Caco-2 (cell line): Measurements from ENCODE around the gene NWD2. TPM values are rescaled to one million over a fixed set of nuclear protein-coding genes. Genes with fewer than 3 reads are reported as not detected.

ENCODE experiments used
- BruUV-seq: library from RNA; stranded (reverse); fragments of 400-500 nt; replicated peaks from 2 replicates; lab custom pipeline; 2021; lab: Mats Ljungman, UMichigan
- CTCF ChIA-PET: fragments of 300-600 bp; sonication (Branson Sonifier 250); formaldehyde crosslinking; loops from one replicate; lab custom pipeline; 2022; ENCODE audit warnings: antibody characterized with exemption; lab: Charles Lee
- POLR2A ChIA-PET: fragments of 300-600 bp; sonication (Branson Sonifier 250); formaldehyde crosslinking; loops from one replicate; lab custom pipeline; 2022; ENCODE audit warnings: antibody characterized with exemption; lab: Charles Lee
- DNase-seq, 2 experiments: peaks; one replicate each; pipeline versions ENCODE4 v3.0.0 to v3.0.0-alpha.2; 2020 to 2022
- H3K27me3 ChIP-seq: replicated peaks from 2 replicates; pipeline ENCODE4 v1.6.0; 2011; ENCODE audit warnings: low read length; ENCODE audit not compliant: control insufficient read depth, insufficient read depth
- H3K36me3 ChIP-seq: 2 replicates; pipeline ENCODE4 v1.5.1; 2011; ENCODE audit warnings: low read length; ENCODE audit not compliant: control insufficient read depth, insufficient read depth
- H3K4me1 ChIP-seq: fragments of 250-450 bp; sonication (Bioruptor Pico); 2 replicates; pipeline ENCODE4 v1.5.1; 2020; ENCODE audit warnings: mild to moderate bottlenecking
- H3K4me3 ChIP-seq: 2 replicates; pipeline ENCODE4 v1.5.1; 2011; ENCODE audit warnings: low read depth, mild to moderate bottlenecking, control low read depth, low read length
- H3K9me3 ChIP-seq: fragments of 250-450 bp; sonication (Bioruptor Pico); 2 replicates; pipeline ENCODE4 v1.5.1; 2020; ENCODE audit warnings: mild to moderate bottlenecking, moderate library complexity
- H3K27ac Mint-ChIP-seq: one replicate; pipeline ENCODE4 v1.8.0; 2022; ENCODE audit warnings: mixed read lengths; ENCODE audit not compliant: unreplicated experiment
- H3K27me3 Mint-ChIP-seq: one replicate; pipeline ENCODE4 v1.8.0; 2022; ENCODE audit warnings: mixed read lengths; ENCODE audit not compliant: insufficient read depth, unreplicated experiment
- H3K36me3 Mint-ChIP-seq: one replicate; pipeline ENCODE4 v1.8.0; 2022; ENCODE audit warnings: mild to moderate bottlenecking, mixed read lengths; ENCODE audit not compliant: insufficient read depth, unreplicated experiment
- H3K4me1 Mint-ChIP-seq: one replicate; pipeline ENCODE4 v1.8.0; 2022; ENCODE audit warnings: low read depth, mixed read lengths; ENCODE audit not compliant: unreplicated experiment
- H3K4me3 Mint-ChIP-seq: one replicate; pipeline ENCODE4 v1.8.0; 2022; ENCODE audit warnings: mild to moderate bottlenecking, moderate library complexity, mixed read lengths; ENCODE audit not compliant: unreplicated experiment
- H3K9me3 Mint-ChIP-seq: one replicate; pipeline ENCODE4 v1.8.0; 2022; ENCODE audit warnings: mixed read lengths; ENCODE audit not compliant: unreplicated experiment
- CTCF ChIP-seq, 2 experiments: fragments of 200-600 bp in 1 of 2; IDR thresholded peaks; 1 replicate in 1 of 2; 2 replicates in 1 of 2; pipeline versions ENCODE4 v1.5.1 to v1.8.0; 2011 to 2022; ENCODE audit warnings: antibody characterized with exemption in 1 of 2, control low read depth in 1 of 2, inconsistent platforms in 1 of 2, low read depth in 1 of 2, low read length in 1 of 2, mild to moderate bottlenecking in 1 of 2, moderate library complexity in 1 of 2; ENCODE audit not compliant: insufficient read depth in 1 of 2, severe bottlenecking in 1 of 2, unreplicated experiment in 1 of 2
- intact Hi-C: fragments of 100-400 bp; cut with micrococcal nuclease; formaldehyde crosslinking; loops from one replicate; pipeline ENCODE4 v1.10.0; 2022; ENCODE audit not compliant: unreplicated experiment
- total RNA-seq: library from RNA; stranded (reverse); gene quantifications from 2 replicates; pipeline ENCODE4 v1.2.3, GENCODE V29; 2022

Gene NWD2
- total RNA-seq, 1 experiment from 2014 or later, result not detected

DNA sequence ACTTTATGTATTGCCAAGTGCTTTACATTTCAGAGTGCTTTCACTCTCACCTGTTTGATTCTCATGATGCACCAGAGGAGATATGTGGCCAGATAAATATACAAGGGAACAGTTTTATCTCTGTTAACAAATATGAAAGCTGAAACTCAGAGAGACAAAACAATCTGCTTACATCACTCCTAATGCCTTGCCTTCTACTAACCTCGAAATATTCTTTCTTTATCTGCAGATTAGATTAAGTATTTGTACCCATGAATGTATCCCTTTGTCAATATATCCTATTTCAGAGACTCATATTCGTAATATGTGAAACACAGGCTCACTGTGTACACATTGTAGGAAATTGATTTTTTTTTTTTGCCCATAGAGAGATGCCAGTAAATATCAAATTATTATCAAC is 178.1 kb downstream of the NWD2 start:
- no peaks in the 10 kb centered on the region for H3K27me3 ChIP-seq
- CTCF ChIA-PET, result interaction anchor here (0.5 kb wide), 1 partner anchor 19 kb away, joined by 4 read pairs; no protein-coding TSS in a partner anchor
- H3K4me1 Mint-ChIP-seq, result peaks cover 16% of the 10 kb centered on the region
- intact Hi-C loops, result no loop called here
- no peaks in the 10 kb centered on the region; the same call in 1 of the 2 replicates for H3K36me3 ChIP-seq
- H3K4me1 ChIP-seq, result peaks cover 21% of the 10 kb centered on the region
- no peak overlapping the region for H3K4me3 Mint-ChIP-seq
- no peak overlapping the region for H3K27ac Mint-ChIP-seq
- no peak for DNase-seq
- no peaks in the 10 kb centered on the region for H3K9me3 ChIP-seq
- H3K4me3 ChIP-seq, result no peak overlapping the region
- no peaks in the 10 kb centered on the region for H3K27me3 Mint-ChIP-seq
- TF ChIP-seq CTCF (IDR thresholded peaks at IDR 0.05; ENCODE audit: insufficient read depth in 1 of 2, low read depth in 1 of 2, low read length in 1 of 2, severe bottlenecking in 1 of 2, unreplicated experiment in 1 of 2), result no peak
- POLR2A ChIA-PET, result no interaction called here
- no peaks in the 10 kb centered on the region for H3K36me3 Mint-ChIP-seq
- H3K9me3 Mint-ChIP-seq, result no peaks in the 10 kb centered on the region
- BruUV-seq, result no TSS peak

DNA sequence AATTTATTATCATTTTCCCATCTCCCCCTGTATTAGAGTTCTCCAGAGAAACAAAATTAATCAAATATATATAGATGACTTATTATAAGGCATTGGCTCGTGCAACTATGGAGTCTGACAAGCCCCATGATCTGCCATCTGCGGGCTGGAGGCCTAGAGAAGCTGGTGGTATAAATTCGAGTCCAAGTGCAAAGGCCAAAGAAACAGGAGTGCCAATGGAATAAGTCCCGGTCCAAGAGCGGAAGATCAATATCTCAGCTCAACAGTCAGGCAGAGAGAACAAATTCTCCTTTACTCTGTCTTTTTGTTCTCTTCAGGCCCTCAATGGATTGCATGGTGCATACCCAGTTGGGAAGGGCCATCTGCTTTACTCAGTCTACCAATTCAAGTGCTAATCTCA is 178.8 kb downstream of the NWD2 start:
- DNase-seq, result no peak
- Mint-ChIP-seq H3K27ac (no peak overlapping the region), H3K36me3 (no peaks in the 10 kb centered on the region), H3K4me1 (peaks cover 16% of the 10 kb centered on the region), H3K9me3 (no peaks in the 10 kb centered on the region), H3K27me3 (no peaks in the 10 kb centered on the region), H3K4me3 (no peak overlapping the region)
- POLR2A ChIA-PET, result no interaction called here
- Histone ChIP-seq H3K27me3 (no peaks in the 10 kb centered on the region), H3K4me1 (peaks cover 21% of the 10 kb centered on the region), H3K9me3 (no peaks in the 10 kb centered on the region), H3K4me3 (no peak overlapping the region), H3K36me3 (no peaks in the 10 kb centered on the region; the same call in 1 of the 2 replicates)
- BruUV-seq, result no TSS peak
- CTCF ChIA-PET, result no interaction called here
- intact Hi-C loops, result no loop called here
- no peak for TF ChIP-seq CTCF (IDR thresholded peaks at IDR 0.05; ENCODE audit: insufficient read depth in 1 of 2, low read depth in 1 of 2, low read length in 1 of 2, severe bottlenecking in 1 of 2, unreplicated experiment in 1 of 2)

GRCh38 chr4:37424753-37425152 is 180.2 kb downstream of the NWD2 start:
- intact Hi-C loops, result no loop called here
- H3K27me3 ChIP-seq, result no peaks in the 10 kb centered on the region
- Mint-ChIP-seq H3K36me3 (no peaks in the 10 kb centered on the region), H3K4me1 (peaks cover 18% of the 10 kb centered on the region), H3K9me3 (no peaks in the 10 kb centered on the region), H3K27me3 (no peaks in the 10 kb centered on the region), H3K27ac (no peak overlapping the region), H3K4me3 (no peak overlapping the region)
- no peak for TF ChIP-seq CTCF (IDR thresholded peaks at IDR 0.05; ENCODE audit: insufficient read depth in 1 of 2, low read depth in 1 of 2, low read length in 1 of 2, severe bottlenecking in 1 of 2, unreplicated experiment in 1 of 2)
- BruUV-seq, result no TSS peak
- no peaks in the 10 kb centered on the region for H3K9me3 ChIP-seq
- POLR2A ChIA-PET, result interaction anchor here (0.7 kb wide), 1 partner anchor 17 kb away, joined by 3 read pairs; no protein-coding TSS in a partner anchor
- H3K4me3 ChIP-seq, result no peak overlapping the region
- CTCF ChIA-PET, result no interaction called here
- peaks cover 23% of the 10 kb centered on the region for H3K4me1 ChIP-seq
- no peaks in the 10 kb centered on the region; the same call in 1 of the 2 replicates for H3K36me3 ChIP-seq
- no peak for DNase-seq
